Choroid plexus epithelial cell (primary cell): ENCODE results near the gene TBC1D30.

ENCODE experiments used
- DNase-seq: peaks from one replicate; pipeline ENCODE4 v3.0.0-alpha.2; 2010; ENCODE audit warnings: low read depth
- H3K4me3 ChIP-seq: 2 replicates; pipeline ENCODE4 v1.5.1; 2011; ENCODE audit warnings: low read depth, mild to moderate bottlenecking, control low read depth, low read length, moderate library complexity
- TF ChIP-seq, protein P1 (sequence below): conservative IDR thresholded peaks from 2 replicates; pipeline ENCODE4 v1.5.1; 2011; ENCODE audit warnings: low read depth, mild to moderate bottlenecking, control low read depth, inconsistent platforms, low read length, moderate library complexity

The TBC1D30 gene

DNA sequence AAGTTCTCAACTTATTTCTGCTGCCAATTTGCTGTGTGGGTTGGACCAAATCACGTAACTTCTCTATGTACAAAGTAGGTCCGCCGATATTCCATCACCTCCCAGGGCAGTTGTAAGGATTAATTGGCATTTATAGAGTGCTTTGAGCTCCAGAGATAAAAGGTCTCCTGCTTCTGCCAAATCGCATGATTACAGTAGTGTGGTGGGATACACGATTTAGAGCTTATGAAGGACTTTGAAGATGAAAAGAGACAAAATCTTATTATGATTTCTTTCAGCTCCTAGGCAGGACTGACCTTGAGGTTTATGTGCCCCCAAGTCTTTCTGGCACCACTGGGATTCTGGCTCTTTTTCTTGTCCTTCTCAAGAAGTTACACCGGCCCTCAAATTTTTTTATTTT is 84.7 kb downstream of the TBC1D30 start:
- TF ChIP-seq, protein P1, sequence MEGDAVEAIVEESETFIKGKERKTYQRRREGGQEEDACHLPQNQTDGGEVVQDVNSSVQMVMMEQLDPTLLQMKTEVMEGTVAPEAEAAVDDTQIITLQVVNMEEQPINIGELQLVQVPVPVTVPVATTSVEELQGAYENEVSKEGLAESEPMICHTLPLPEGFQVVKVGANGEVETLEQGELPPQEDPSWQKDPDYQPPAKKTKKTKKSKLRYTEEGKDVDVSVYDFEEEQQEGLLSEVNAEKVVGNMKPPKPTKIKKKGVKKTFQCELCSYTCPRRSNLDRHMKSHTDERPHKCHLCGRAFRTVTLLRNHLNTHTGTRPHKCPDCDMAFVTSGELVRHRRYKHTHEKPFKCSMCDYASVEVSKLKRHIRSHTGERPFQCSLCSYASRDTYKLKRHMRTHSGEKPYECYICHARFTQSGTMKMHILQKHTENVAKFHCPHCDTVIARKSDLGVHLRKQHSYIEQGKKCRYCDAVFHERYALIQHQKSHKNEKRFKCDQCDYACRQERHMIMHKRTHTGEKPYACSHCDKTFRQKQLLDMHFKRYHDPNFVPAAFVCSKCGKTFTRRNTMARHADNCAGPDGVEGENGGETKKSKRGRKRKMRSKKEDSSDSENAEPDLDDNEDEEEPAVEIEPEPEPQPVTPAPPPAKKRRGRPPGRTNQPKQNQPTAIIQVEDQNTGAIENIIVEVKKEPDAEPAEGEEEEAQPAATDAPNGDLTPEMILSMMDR, result no peak
- no peak overlapping the region for H3K4me3 ChIP-seq
- DNase-seq, result no peak

DNA sequence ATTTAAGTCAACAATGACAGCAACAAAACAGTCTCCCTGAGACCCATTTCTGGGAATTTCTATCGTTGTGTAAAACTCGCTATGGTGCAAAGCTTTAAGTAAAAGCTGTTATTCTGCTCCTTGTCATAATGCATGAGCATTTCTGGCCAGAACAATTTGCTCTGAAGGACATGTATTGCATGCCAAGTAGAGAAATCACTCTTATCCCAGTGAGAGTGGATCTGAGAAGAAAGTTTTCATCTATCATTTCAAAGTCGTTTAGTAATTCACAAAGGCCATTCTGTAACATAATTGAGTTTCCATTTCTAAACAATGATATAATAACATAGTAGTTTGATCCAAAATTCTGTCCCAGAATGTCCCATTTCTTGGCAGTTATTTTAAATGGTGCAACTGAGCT is 86.6 kb downstream of the TBC1D30 start:
- no peak for DNase-seq
- no peak overlapping the region for H3K4me3 ChIP-seq
- TF ChIP-seq, protein P1, result no peak

DNA sequence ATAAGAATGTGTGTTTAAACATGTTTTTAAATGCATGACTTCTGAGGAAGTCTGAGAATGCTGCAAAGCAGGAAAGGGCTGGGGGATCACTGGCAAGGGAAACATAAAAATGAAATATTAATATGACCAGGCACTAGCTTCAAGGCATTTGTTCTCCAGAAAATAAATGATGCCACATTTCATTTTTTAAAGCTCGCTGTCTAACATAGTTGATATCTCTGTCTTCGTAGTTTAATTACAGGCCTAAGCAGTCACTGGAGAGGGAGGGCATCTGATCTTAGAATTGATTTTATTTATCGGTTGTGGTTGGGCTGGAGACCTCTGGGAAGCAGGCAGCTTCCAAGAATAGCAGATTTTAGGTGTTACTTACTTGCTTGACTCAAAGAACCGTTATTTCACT is 87.5 kb downstream of the TBC1D30 start:
- no peak overlapping the region for H3K4me3 ChIP-seq
- TF ChIP-seq, protein P1, result no peak

DNA sequence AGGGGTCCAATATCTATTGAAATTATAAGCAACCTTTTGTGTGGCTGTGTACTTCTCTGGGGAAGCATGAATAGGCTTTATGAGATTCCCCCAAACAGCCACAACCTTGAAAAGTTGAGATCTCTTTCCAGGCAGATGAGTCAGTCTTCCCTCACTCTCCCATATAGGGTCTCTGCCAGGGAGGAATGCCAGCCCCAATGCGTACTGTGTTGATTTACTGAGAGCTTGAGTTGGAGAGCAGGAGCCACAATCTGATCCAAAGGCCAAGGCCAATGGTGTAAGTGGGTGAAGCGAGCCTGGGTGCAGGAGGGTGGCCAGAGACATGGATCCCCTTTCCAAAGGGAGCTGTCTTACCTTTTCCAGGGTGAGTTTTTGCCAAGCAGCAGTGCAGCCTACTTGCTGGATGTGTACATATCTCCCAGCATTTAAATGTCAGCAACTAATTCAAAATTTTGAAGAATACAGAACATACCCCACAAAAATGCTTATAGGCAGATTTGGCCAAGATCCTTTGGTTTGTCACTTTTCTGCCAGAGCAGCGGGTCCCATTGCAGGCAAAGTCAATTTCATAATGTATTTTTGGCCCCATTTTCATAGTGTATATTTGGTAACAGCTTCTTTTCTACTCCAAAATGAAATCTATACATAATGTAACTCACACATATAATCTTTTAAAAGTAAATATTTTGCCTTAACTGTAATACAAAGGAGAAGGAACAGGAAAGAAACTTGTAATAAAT is 88.2 kb downstream of the TBC1D30 start:
- no peak overlapping the region for H3K4me3 ChIP-seq
- TF ChIP-seq, protein P1, result no peak
- DNase-seq, result no peak

More for the DNA sequence above, 87.5 kb downstream of the TBC1D30 start:
- DNase-seq, result no peak

DNA sequence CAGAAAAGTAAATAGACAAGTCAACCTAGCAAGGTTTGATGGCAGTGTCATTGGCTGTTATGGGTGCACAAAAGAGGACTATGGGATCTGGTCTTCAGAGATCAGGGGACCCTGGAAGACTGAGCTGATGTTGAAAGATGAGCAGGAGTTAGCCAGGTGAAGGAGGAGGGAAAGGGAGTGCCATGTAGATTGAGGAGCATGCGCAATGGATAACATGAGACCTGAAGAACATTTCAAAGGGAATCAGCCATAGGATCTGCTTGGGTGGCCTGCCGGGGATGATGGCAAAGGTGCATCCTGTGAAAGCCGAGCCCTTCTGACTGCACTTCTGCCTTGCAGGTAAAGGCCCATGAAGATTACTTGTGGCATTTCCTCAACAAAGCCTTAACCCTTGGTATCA is 90.8 kb downstream of the TBC1D30 start:
- TF ChIP-seq, protein P1, result no peak
- DNase-seq, result no peak
- H3K4me3 ChIP-seq, result no peak overlapping the region

DNA sequence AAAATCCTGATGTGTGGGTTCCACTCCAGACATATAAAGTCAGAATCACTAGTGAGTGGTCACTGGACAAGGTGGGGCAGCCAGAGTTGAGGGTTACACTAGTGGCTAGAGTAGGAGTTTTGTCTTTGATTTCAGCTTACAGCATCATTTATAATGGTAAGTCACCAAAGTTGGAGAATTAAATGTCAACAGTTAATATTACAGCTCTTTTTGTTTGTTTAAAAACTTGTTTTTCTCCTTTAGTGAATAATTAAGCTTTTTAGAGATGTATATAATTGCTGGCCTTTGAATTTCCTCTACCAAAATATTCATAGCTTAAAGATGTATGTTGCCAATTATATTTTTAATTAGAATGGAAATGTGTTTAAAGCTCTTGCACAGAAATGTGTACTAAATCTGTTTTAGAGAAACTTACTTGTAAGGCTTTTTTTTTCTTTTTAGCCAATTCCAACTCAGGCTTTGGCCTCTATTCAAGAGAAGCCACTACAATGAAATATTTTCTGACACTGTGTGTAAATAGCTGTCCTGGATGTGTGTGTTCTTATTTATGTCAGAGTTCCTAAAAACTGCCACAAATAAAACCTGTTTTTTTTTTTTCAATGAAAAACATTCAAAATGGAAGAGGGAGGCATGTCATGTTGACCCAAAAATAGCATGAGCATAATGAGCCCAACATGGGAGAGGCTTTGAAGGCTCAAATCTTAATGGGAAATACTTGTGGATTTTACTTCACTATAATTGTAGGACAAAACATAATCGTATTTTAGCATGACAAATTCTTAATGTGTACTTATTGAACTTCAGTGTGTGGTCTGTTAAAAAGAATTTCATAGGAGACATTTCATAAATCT is 92.2 kb downstream of the TBC1D30 start:
- TF ChIP-seq, protein P1, result no peak
- no peak for DNase-seq
- H3K4me3 ChIP-seq, result no peak overlapping the region
